Naive thymus-derived CD4-positive, alpha-beta T cell (primary cell): ENCODE data around the gene PLCH2. TPM values are rescaled to one million over a fixed set of nuclear protein-coding genes. Genes with fewer than 3 reads are reported as not detected.

Experiments
- ATAC-seq: fragments of 150-1000 bp; cut with Tn5 transposase; 2 replicates; pipeline ENCODE4 v1.10.0; 2021; ENCODE audit warnings: mild to moderate bottlenecking, moderate library complexity
- CTCF ChIA-PET: fragments of 350-600 bp; sonication (Branson Sonifier 250); formaldehyde crosslinking; loops from one replicate; lab custom pipeline; 2021; ENCODE audit warnings: antibody characterized with exemption; lab: Charles Lee
- POLR2A ChIA-PET: fragments of 350-600 bp; sonication (Branson Sonifier 250); formaldehyde crosslinking; loops from one replicate; lab custom pipeline; 2021; ENCODE audit warnings: antibody characterized with exemption, inconsistent platforms; lab: Charles Lee
- DNase-seq, 9 donors: peaks; one replicate each; pipeline versions ENCODE4 v3.0.0 to v3.0.0-alpha.2; 2020 to 2022; ENCODE audit warnings: mixed read lengths in 1 of 9
- H3K27ac ChIP-seq: one replicate; pipeline ENCODE4 v1.7.0; 2013; ENCODE audit warnings: mild to moderate bottlenecking, low read depth, low read length, moderate library complexity
- H3K27me3 ChIP-seq, 2 donors: one replicate each; pipeline ENCODE4 v1.7.0; 2013; ENCODE audit warnings: low read length in 2 of 2, mild to moderate bottlenecking in 2 of 2, moderate library complexity in 2 of 2; ENCODE audit not compliant: control insufficient read depth in 2 of 2, insufficient read depth in 2 of 2
- H3K36me3 ChIP-seq, 3 experiments: 1 replicate in 2 of 3; 2 replicates in 1 of 3; pipeline ENCODE4 v1.7.0; 2013; ENCODE audit warnings: low read length in 3 of 3, mild to moderate bottlenecking in 3 of 3, moderate library complexity in 1 of 3; ENCODE audit not compliant: insufficient read depth in 3 of 3, control insufficient read depth in 2 of 3
- H3K4me1 ChIP-seq, 2 donors: one replicate each; pipeline ENCODE4 v1.7.0; 2013; ENCODE audit warnings: low read length in 2 of 2, mild to moderate bottlenecking in 2 of 2, moderate library complexity in 1 of 2; ENCODE audit not compliant: control insufficient read depth in 2 of 2, insufficient read depth in 2 of 2
- H3K4me3 ChIP-seq: 2 replicates; pipeline ENCODE4 v1.7.0; 2013; ENCODE audit warnings: mild to moderate bottlenecking, low read length
- H3K9me3 ChIP-seq, 3 experiments: 1 replicate in 2 of 3; 2 replicates in 1 of 3; pipeline ENCODE4 v1.7.0; 2013; ENCODE audit warnings: low read length in 3 of 3; ENCODE audit not compliant: control insufficient read depth in 2 of 3
- H3K27ac Mint-ChIP-seq, 9 donors: one replicate each; pipeline ENCODE4 v1.8.0; 2020 to 2022; ENCODE audit warnings: mixed read lengths in 9 of 9, mild to moderate bottlenecking in 8 of 9, moderate library complexity in 5 of 9, inconsistent platforms in 2 of 9
- H3K27me3 Mint-ChIP-seq, 5 donors: one replicate each; pipeline ENCODE4 v1.8.0; 2021 to 2022; ENCODE audit warnings: mixed read lengths in 5 of 5, mild to moderate bottlenecking in 1 of 5
- H3K36me3 Mint-ChIP-seq, 5 donors: one replicate each; pipeline ENCODE4 v1.8.0; 2020 to 2022; ENCODE audit warnings: mixed read lengths in 5 of 5, mild to moderate bottlenecking in 3 of 5, inconsistent platforms in 1 of 5
- H3K4me1 Mint-ChIP-seq, 7 donors: one replicate each; pipeline ENCODE4 v1.8.0; 2020 to 2022; ENCODE audit warnings: mixed read lengths in 7 of 7, mild to moderate bottlenecking in 3 of 7, inconsistent platforms in 1 of 7
- H3K4me3 Mint-ChIP-seq, 10 donors: one replicate each; pipeline ENCODE4 v1.8.0; 2020 to 2022; ENCODE audit warnings: mild to moderate bottlenecking in 10 of 10, mixed read lengths in 10 of 10, moderate library complexity in 6 of 10, inconsistent platforms in 2 of 10
- H3K9me3 Mint-ChIP-seq, 11 donors: one replicate each; pipeline ENCODE4 v1.8.0; 2020 to 2022; ENCODE audit warnings: mixed read lengths in 11 of 11, mild to moderate bottlenecking in 4 of 11, inconsistent platforms in 1 of 11, moderate library complexity in 1 of 11
- intact Hi-C, 2 donors: fragments of 100-400 bp; cut with micrococcal nuclease; formaldehyde crosslinking; loops; one replicate each; pipeline ENCODE4 v1.15.1; 2023
- polyA plus RNA-seq, 2 donors: library from polyadenylated mRNA; unstranded; fragments of 300-500 nt; fragmentation: Illumina TruSeq; gene quantifications; one replicate each; pipeline ENCODE4 v1.2.3, GENCODE V29; 2021
- total RNA-seq, 6 experiments: library from RNA in 5 of 6; stranded (reverse) in 5 of 6; gene quantifications; 1 replicate in 5 of 6; 2 replicates in 1 of 6; pipeline ENCODE4 v1.2.3 and lab custom pipeline; 2021 to 2026

The PLCH2 gene
- total and polyA plus RNA-seq, 7 experiments from 2014 or later = 0.11 to 37.4 (median 11.8) TPM

DNA sequence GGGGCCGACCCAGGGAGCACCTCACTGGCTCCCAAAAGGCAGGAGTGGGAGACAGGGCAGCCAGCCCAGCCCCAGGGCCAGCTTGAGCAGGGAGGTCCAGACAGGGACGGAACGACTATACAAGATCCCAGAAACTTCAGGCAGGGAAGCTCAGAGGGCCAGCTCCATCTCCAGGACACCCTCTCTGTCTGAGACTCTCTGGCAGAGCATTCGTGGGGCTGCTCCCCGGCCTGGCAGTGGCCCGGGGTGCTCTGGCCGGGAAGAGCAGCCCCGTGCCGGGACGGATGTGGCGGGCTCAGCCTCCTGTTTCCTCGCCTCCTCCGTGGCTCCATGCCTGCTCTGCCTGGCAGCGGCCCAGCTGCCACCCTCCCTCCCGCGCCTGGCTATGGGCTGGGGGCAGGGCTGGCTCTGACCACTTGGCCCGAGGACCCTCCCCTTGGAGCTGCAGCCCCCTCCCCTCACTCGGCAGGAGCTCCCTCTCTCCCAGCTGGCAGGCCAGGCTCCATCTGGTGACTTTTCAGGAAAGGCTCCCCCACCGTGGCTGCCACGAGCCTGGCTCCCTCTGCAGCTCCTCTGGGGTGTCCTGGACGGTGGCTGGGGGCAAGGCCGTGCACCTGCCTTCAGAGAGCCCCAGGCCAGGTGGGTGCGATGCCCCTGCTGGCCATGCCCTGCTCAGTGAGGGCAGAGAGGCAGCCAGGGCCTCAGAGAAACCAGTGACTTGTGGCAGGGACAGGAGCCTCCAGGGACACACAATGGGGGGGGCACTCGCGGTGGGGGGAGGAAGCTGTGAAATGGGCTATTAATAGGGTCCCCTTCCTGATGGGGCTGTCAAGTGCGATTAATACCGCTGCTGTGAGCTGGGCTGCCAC is 5.6 kb upstream of the PLCH2 start:
- Mint-ChIP-seq H3K9me3 (no peaks in the 10 kb centered on the region), H3K36me3 (no peaks in the 10 kb centered on the region), H3K27me3 (no peaks in the 10 kb centered on the region), H3K4me3 (no peak overlapping the region), H3K27ac (no peak overlapping the region), H3K4me1 (peaks cover 0 to 3% (median 0%) of the 10 kb centered on the region in 7 donors)
- ChIA-PET POLR2A (no interaction called here), CTCF (no interaction called here)
- intact Hi-C loops = no loop called here
- Histone ChIP-seq H3K4me1 (peaks cover 0 to 13% of the 10 kb centered on the region in 2 donors), H3K27ac (no peak overlapping the region), H3K4me3 (no peak overlapping the region), H3K9me3 (no peaks in the 10 kb centered on the region), H3K27me3 (no peaks in the 10 kb centered on the region), H3K36me3 (no peaks in the 10 kb centered on the region)
- ATAC-seq (no peak), DNase-seq (no peak)

DNA sequence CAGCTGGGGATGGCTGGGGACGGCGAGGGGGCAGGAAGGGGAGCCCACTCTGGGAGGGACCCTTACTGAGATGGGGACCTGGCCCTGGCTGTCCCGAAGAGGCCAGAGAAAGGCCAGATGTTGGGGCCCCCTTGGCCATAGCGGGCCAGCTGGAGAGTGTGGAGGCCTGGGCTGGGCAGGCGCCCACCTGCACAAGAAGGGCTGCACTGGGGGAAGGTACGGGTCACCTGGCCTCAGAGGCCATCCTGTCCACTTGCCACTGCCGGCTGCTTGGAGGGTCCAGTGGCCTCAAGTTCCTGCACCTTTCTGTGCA is 5.0 kb upstream of the PLCH2 start:
- ChIA-PET CTCF (no interaction called here), POLR2A (no interaction called here)
- ATAC-seq (no peak), DNase-seq (no peak)
- no peak overlapping the region for H3K27ac ChIP-seq
- intact Hi-C loops = no loop called here
- peaks cover 0 to 3% (median 0%) of the 10 kb centered on the region in 7 donors for H3K4me1 Mint-ChIP-seq
- no peaks in the 10 kb centered on the region for H3K9me3 Mint-ChIP-seq
- H3K4me3 Mint-ChIP-seq = no peak overlapping the region
- peaks cover 0 to 8% of the 10 kb centered on the region in 2 donors for H3K4me1 ChIP-seq
- no peaks in the 10 kb centered on the region for H3K36me3 Mint-ChIP-seq
- H3K36me3 ChIP-seq = no peaks in the 10 kb centered on the region
- no peak overlapping the region for H3K27ac Mint-ChIP-seq
- no peaks in the 10 kb centered on the region for H3K27me3 Mint-ChIP-seq
- no peak overlapping the region for H3K4me3 ChIP-seq
- H3K9me3 ChIP-seq = no peaks in the 10 kb centered on the region
- H3K27me3 ChIP-seq = no peaks in the 10 kb centered on the region

- no peaks in the 10 kb centered on the region for H3K27me3 ChIP-seq
- ATAC-seq (no peak), DNase-seq (no peak)
- H3K36me3 ChIP-seq = no peaks in the 10 kb centered on the region
- no peaks in the 10 kb centered on the region for H3K27me3 Mint-ChIP-seq
- no peak overlapping the region for H3K4me3 ChIP-seq
- no peak overlapping the region for H3K27ac Mint-ChIP-seq
- no peaks in the 10 kb centered on the region for H3K9me3 Mint-ChIP-seq
- POLR2A ChIA-PET = no interaction called here
- intact Hi-C loops = no loop called here
- H3K4me1 ChIP-seq = peaks cover 0 to 4% of the 10 kb centered on the region in 2 donors
- H3K4me3 Mint-ChIP-seq = no peak overlapping the region
- CTCF ChIA-PET = no interaction called here
- no peaks in the 10 kb centered on the region for H3K36me3 Mint-ChIP-seq
- no peaks in the 10 kb centered on the region for H3K9me3 ChIP-seq
- peaks cover 0 to under 1% (median 0%) of the 10 kb centered on the region in 7 donors for H3K4me1 Mint-ChIP-seq
- H3K27ac ChIP-seq = no peak overlapping the region
Measured at GRCh38 chr1:2471587-2472001, 4.5 kb upstream of the PLCH2 start.

GRCh38 chr1:2472109-2472508 is 4.0 kb upstream of the PLCH2 start:
- no peak overlapping the region for H3K4me3 ChIP-seq
- no peaks in the 10 kb centered on the region for H3K9me3 ChIP-seq
- H3K27ac Mint-ChIP-seq = no peak overlapping the region
- no peak overlapping the region for H3K27ac ChIP-seq
- H3K4me3 Mint-ChIP-seq = no peak overlapping the region
- ChIA-PET CTCF (no interaction called here), POLR2A (no interaction called here)
- no peaks in the 10 kb centered on the region for H3K36me3 ChIP-seq
- ATAC-seq (no peak), DNase-seq (no peak)
- no peaks in the 10 kb centered on the region for H3K27me3 ChIP-seq
- H3K9me3 Mint-ChIP-seq = no peaks in the 10 kb centered on the region
- no peaks in the 10 kb centered on the region for H3K27me3 Mint-ChIP-seq
- H3K4me1 ChIP-seq = no peaks in the 10 kb centered on the region
- intact Hi-C loops = no loop called here
- H3K4me1 Mint-ChIP-seq = no peaks in the 10 kb centered on the region
- H3K36me3 Mint-ChIP-seq = no peaks in the 10 kb centered on the region

- DNase-seq (no peak), ATAC-seq (no peak)
- H3K27ac ChIP-seq = no peak overlapping the region
- H3K27me3 ChIP-seq = no peaks in the 10 kb centered on the region
- no peaks in the 10 kb centered on the region for H3K36me3 ChIP-seq
- ChIA-PET CTCF (no interaction called here), POLR2A (no interaction called here)
- Mint-ChIP-seq H3K9me3 (no peaks in the 10 kb centered on the region), H3K4me1 (no peaks in the 10 kb centered on the region), H3K4me3 (no peak overlapping the region), H3K27ac (no peak overlapping the region), H3K27me3 (no peaks in the 10 kb centered on the region), H3K36me3 (no peaks in the 10 kb centered on the region)
- H3K4me1 ChIP-seq = no peaks in the 10 kb centered on the region
- H3K4me3 ChIP-seq = no peak overlapping the region
- intact Hi-C loops = no loop called here
- H3K9me3 ChIP-seq = no peaks in the 10 kb centered on the region
Measured at GRCh38 chr1:2472561-2473177, 3.4 kb upstream of the PLCH2 start.

DNA sequence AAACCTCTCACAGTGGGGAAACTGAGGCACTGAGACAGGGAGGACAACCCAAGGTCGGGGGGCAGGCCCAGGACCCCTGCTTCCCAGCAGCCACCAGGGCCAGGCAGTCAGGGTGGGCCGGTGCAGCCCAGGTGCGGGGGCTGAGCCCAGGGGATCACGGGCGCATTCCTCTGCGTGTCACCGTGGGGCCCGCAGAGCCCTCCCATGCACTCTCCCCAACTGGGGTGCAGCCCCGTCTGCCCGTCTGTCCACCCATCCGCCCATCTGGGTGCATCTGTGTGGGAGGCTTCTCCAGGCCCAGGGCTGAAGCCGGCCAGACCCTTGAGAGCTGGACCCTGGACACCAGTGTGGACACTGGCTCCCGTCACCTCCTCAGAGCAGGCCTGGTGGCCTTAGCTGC is 2.9 kb upstream of the PLCH2 start:
- Histone ChIP-seq H3K4me3 (no peak overlapping the region), H3K27ac (no peak overlapping the region), H3K4me1 (no peaks in the 10 kb centered on the region), H3K27me3 (no peaks in the 10 kb centered on the region), H3K9me3 (no peaks in the 10 kb centered on the region), H3K36me3 (no peaks in the 10 kb centered on the region)
- ATAC-seq (no peak), DNase-seq (no peak)
- Mint-ChIP-seq H3K4me1 (no peaks in the 10 kb centered on the region), H3K27ac (no peak overlapping the region), H3K36me3 (no peaks in the 10 kb centered on the region), H3K4me3 (no peak overlapping the region), H3K27me3 (no peaks in the 10 kb centered on the region), H3K9me3 (no peaks in the 10 kb centered on the region)
- POLR2A ChIA-PET = no interaction called here
- intact Hi-C loops = no loop called here
- CTCF ChIA-PET = no interaction called here
